ENCODE results near the gene NHEJ1.
"Not testable (repeated sequence)": the region's sequence is repeated elsewhere in the genome, so short reads cannot be mapped to it uniquely, and the experiment has no call there.

The NHEJ1 gene

GRCh38 chr2:219160186-219161017 is at the start of gene NHEJ1:
NHEJ1 (minus strand) TSS chr2:219160815; CDS start chr2:219158362, 2,453 bp downstream.
- DNase-seq = peak; percentile 84 to 99 (median 94)

DNA sequence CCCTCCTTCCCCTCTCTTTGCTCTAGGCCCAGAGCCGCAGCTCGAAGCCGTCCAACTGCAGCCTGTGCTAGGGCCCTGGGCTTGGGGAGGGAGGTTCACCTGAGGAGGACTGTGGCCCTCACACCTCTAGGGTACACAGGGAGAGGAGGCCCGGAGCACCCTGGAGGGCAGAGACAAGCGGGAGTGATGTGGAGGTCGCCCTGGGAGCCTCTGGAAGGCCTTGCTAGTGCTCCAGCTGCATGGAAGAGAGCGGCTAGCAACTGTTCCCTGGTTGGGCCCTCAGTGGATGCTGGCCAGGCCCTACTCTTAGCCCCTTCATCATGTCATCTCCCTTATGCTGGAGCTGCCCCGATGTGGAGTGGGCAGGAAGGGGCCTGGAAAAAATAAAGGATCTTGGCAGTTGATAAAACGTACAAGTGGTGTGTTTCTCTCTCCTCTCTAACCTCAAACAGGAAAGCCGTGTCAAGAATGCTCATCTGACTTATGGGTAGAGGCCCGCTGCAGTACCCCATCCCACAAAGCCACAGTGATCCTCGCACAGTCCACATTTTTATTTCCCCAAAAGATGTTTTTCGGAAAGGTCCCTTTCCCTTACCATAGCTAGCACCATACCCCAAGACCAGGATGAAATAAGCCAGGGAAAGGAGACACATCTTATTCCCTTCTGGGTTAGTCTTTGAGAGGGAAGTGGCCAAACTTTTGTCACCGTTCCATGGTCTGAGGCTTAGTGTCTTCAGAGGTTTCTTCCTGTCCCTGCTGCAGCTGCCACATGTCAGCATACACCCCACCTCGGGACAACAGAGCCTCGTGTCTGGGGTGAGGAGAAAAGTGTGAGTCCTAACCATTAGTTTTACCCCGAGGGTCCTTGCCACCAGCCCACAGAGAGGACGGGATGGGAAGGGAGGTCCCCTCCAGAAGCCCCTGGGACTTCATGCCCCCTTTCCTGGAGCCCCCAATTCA is 48.9 kb upstream of the NHEJ1 start:
- no peak for DNase-seq

DNA sequence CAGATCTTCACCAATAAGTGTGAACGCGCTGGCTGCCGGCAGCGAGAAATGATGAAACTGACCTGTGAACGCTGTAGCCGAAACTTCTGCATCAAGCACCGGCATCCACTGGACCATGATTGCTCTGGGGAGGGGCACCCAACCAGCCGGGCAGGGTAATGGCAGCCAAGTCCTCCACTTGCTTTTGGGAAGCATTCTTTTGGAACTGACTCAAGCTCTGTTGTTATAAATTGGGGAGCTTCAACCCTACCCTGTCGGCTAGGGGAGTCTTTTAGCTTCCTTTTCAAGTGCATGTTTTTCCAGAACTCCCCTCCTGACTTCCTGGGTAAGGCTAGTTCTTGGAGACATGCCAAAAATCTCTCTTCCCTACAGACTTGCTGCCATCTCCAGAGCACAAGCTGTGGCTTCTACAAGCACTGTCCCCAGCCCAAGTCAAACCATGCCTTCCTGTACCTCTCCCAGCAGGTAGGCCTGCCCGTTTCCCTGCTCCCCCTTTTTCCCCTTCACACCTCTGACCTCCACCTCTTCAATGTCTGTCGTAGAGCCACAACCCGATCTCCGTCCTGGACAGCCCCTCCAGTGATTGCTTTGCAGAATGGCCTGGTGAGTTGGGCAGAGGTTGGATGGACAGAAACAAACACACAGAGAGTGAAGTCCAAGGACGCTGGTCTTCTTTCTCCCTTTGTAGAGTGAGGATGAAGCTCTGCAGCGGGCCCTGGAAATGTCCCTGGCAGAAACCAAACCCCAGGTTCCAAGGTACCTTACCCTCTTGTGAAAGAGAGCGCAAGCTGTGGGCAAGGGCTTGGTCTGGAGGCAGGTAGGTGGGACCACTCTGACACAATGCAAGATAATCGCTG is 47.5 kb upstream of the NHEJ1 start:
- no peak for DNase-seq

DNA sequence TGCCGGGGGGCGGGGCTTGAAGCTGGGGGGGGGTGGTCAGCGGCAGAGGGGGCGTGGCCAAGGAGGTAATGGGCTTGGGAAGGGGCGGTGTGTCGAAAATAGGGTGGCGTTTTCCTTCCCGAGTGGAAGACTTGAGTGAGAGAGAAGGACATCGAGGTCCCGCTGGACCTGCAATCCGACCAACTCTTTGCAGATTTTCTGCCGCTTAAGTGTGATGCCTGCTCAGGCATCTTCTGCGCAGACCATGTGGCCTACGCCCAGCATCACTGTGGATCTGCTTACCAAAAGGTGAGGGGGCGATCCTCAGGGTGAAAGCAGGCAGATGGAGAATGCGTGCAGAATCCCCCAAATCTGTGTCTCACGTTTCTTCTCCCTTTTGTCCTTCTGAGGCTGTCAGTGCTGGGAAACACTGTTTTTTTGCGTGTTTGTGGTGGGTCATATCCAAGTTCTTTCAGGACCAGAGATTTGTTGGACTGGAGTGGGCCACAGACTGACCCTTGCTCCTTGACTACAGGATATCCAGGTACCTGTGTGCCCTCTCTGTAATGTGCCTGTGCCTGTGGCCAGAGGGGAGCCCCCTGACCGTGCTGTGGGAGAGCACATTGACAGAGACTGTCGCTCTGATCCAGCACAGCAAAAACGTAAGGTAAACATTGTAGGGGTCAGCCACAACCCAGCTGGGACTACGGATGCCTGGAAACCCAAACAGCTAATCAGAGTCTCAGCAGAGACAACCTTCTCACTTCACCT is 46.7 kb upstream of the NHEJ1 start:
- no peak for DNase-seq

DNA sequence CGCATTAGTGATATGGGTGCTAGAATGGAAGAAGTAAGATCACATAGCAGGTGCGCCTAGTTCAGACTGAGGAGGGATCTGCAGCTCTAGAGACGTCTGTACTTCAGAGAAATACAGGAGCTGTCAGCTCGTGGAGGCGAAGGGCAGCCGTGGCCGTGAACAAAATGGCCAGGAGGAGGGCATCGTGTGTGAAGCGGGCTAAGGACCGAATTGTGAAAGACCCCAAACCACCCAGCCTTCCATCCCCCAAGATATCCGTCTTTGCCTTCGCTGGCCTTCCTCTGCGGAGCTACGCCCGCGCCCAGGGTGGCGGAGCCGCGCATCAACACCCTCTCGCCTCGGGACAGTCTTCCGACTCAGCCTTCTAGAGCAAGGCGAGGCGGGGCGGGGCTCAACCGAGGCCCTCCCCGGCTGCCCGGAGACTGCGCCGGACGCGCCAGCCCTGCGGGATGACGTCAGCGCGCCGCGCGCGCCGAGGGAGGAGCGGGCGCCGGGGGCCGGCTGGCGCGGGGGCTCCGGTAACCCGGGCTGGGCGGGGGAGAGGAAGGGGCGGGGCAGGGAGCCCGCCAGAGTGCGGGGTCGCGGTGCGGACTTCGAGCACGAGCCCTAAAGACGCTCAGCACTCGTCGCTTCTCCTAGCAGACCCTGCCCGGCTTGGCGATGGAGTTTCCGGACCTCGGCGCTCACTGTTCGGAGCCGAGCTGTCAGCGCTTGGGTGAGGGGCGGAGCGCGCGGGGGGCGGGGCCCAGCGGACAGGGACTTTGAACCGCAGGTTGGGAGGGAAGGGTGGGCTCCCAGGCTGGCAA is 45.9 kb upstream of the NHEJ1 start, which contains the start of gene ZFAND2B:
Gene ZFAND2B (plus strand): TSS at position 455 of the 806 bp plus-strand sequence. CDS start 206 bp downstream, at position 661.
- DNase-seq = peak; percentile 90 to 98 (median 94)

DNA sequence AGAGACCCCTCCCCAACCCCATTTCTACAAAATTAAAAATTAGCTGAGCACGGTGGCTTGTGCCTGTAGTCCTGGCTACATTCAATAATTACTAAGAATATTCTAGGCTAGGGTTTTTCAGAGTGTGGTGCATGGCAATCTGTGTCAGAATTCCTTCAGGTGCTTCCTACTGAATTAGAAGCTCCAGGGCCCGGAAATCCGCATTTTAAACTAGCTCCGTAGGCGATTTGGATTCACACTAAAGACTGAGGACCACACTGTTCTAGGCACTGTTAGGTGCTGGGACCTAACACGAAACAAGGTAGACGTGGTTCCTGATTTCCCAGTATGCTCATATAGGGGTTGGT is 45.3 kb upstream of the NHEJ1 start:
- no peak for DNase-seq

DNA sequence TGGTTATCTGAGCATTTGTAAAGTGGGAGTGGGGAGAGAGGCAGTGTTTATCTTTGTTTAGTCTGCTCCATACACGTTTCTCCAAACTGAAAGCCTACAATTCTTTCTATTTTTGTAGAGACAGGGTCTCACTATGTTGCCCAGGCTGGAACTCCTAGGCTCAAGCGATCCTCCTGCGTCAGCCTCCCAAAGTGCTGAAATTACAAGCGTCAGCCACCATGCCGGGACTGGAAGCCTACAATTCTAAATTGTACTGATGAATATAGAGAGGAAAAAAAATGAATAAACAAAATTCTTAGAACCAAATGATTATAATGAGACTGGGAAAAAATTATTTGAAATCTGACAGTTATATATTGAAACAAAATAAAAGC is 44.5 kb upstream of the NHEJ1 start:
- no peak for DNase-seq

DNA sequence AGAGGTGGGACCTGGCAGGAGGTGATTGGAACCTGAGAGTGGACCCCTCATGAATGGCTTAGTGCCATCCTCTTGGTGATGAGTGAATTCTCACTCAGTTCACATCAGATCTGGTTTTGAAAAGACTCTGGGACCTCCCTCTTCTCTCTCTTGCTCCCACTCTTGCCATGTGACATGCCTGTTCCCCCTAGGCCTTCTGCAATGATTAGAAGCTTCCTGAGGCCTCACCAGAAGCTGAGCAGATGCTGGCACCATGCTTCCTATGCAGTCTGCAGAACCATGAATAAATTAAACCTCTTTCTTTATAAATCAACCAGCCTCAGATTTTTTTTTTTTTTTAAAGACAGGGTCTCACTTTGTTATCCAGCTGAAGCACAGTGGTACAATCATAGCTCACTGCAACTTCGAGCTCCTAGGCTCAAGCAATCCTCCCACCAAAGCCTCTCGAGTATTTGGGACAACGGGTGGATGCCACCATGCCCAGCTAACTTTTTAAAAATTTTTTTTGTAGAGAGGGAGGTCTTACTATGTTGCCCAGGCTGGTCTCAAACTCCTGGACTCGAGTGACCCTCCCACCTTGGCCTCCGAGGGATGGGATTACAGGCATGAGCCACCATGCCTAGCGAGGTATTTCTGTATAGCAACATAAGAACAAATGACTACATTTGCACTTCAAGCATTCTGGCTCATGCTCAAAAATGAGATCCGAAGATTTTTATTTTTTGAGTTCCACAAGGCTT is 44.0 kb upstream of the NHEJ1 start:
- no peak for DNase-seq

GRCh38 chr2:219201331-219201730 is 40.7 kb upstream of the NHEJ1 start:
- DNase-seq = not testable (repeated sequence)

- DNase-seq = peak in 2 of 6 experiments; percentile 30 to 41
These were observed 40.1 kb upstream of the NHEJ1 start for GRCh38 chr2:219200502-219201326.

DNA sequence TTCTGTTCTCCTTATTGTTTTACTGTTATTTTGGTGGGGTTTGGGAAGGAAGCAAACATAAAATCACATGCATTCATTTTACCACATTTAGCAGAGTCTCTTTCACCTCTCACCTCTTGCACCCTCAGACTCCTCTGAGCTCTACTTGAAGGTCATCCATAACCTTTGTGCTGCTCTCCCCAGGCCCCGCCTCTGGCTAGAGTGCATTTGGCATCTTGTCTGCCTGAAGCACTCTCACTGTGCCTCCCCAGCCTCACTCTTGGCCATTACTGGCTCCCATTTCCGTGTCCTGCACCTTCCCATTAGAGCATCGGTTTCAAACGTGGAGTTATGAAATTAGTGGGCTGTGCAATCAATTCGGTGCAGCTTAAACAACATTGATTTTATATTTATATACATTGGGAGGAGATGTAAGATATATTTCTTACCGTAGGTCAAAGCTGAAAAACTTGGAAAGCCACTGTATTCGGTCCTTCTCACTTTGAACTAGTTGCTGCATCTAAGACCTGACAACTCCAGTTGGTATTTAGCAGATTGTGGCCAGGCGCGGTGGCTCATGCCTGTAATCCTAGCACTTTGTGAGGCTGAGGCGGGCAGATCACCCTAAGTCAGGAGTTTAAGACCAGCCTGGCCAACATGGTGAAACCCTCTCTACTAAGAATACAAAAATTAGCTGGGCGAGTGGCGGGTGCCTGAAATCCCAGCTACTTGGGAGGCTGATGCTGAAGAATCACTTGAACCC is 39.0 kb upstream of the NHEJ1 start:
- DNase-seq = no peak

GRCh38 chr2:219198974-219199373 is 38.4 kb upstream of the NHEJ1 start:
- DNase-seq = no peak

DNA sequence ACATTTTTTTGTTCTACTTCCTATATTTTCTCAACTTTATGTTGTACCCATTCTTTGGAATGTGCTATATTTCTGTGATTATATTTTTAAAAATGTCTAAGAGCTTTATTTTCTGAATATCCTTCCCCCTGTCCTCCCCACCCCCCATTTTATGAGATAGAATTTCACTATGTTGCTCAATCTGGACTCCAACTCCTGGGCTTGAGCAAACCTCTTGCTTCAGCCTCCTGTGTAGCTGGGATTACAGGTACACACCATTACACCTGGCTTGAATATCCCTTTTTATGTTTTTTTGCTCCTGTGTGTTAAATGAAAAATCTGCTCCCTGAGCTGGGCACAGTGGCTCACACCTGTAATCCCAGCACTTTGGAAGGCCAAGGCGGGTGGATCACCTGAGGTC is 36.8 kb upstream of the NHEJ1 start:
- no peak for DNase-seq

GRCh38 chr2:219186754-219187456 is 26.3 kb upstream of the NHEJ1 start:
- no peak for DNase-seq

GRCh38 chr2:219184121-219184520 is 23.5 kb upstream of the NHEJ1 start:
- DNase-seq = no peak

DNA sequence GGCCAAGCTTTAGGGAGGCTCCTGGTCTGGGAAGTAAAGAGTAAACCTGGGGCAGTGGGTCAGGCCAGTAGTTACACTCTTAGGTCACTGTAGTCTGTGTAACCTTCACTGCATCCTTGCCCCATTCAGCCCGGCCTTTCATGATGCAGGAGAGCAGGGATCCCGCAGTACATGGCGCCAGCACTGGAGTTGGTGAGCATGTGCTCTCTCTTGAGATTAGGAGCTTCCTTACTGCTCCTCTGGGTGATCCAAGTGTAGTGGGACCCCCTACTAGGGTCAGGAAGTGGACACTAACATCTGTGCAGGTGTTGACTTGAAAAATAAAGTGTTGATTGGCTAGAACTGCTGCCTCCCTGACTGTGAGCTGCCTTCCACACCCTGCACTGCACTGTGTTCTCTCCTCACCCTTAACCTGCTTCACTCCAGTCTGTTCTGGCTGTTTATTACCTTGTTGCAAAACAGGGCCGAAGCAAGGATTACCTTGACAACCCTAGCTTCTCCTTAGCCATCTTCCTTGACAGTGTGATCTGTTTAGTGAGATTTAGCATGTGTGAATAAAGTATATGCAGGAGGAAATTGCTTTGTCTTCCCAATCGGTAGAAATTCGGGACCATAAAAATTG is 22.6 kb upstream of the NHEJ1 start:
- DNase-seq = no peak

DNA sequence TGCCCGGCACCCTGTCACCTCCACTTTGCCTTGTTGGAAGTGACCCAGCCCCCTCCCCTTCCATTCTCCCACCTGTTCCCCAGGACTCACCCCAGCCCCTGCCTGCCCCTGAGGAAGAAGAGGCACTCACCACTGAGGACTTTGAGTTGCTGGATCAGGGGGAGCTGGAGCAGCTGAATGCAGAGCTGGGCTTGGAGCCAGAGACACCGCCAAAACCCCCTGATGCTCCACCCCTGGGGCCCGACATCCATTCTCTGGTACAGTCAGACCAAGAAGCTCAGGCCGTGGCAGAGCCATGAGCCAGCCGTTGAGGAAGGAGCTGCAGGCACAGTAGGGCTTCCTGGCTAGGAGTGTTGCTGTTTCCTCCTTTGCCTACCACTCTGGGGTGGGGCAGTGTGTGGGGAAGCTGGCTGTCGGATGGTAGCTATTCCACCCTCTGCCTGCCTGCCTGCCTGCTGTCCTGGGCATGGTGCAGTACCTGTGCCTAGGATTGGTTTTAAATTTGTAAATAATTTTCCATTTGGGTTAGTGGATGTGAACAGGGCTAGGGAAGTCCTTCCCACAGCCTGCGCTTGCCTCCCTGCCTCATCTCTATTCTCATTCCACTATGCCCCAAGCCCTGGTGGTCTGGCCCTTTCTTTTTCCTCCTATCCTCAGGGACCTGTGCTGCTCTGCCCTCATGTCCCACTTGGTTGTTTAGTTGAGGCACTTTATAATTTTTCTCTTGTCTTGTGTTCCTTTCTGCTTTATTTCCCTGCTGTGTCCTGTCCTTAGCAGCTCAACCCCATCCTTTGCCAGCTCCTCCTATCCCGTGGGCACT is 21.9 kb upstream of the NHEJ1 start:
- DNase-seq = no peak

All from stimulated activated naive CD4-positive, alpha-beta T cell (primary cell).